GM23338 (cell line): ENCODE measurements around the gene KIRREL3. TPM values are rescaled to one million over a fixed set of nuclear protein-coding genes. Genes with fewer than 3 reads are reported as not detected.

Source experiments
- ATAC-seq: fragments of 200-7000 bp; cut with Tn5 transposase; 3 replicates; pipeline ENCODE4 v1.9.1; 2020
- DNase-seq: peaks from one replicate; pipeline ENCODE4 v3.0.0-alpha.2; 2015; ENCODE audit warnings: low spot score
- H2AFZ ChIP-seq: fragments of 200-600 bp; sonication (generic); 2 replicates; pipeline ENCODE4 v1.8.0; 2016; ENCODE audit warnings: antibody characterized with exemption, mild to moderate bottlenecking, moderate library complexity
- H3F3A ChIP-seq: fragments of 200-600 bp; sonication (generic); replicated peaks from 2 replicates; pipeline ENCODE4 v1.8.0; 2017; ENCODE audit warnings: antibody characterized with exemption, mixed run types, low read depth
- H3K27ac ChIP-seq: fragments of 200-600 bp; sonication (generic); 2 replicates; pipeline ENCODE4 v1.6.1; 2016; ENCODE audit warnings: low read depth
- H3K27me3 ChIP-seq: fragments of 200-600 bp; sonication (generic); 2 replicates; pipeline ENCODE4 v1.8.0; 2016; ENCODE audit warnings: mild to moderate bottlenecking, mixed run types, moderate library complexity; ENCODE audit not compliant: insufficient read depth
- H3K36me3 ChIP-seq: fragments of 200-600 bp; sonication (generic); 2 replicates; pipeline ENCODE4 v1.8.0; 2016; ENCODE audit warnings: mild to moderate bottlenecking; ENCODE audit not compliant: insufficient read depth
- H3K4me1 ChIP-seq: fragments of 200-600 bp; sonication (generic); 2 replicates; pipeline ENCODE4 v1.8.0; 2016; ENCODE audit warnings: mild to moderate bottlenecking, moderate library complexity; ENCODE audit not compliant: insufficient read depth
- H3K4me2 ChIP-seq: fragments of 200-600 bp; sonication (generic); 2 replicates; pipeline ENCODE4 v1.7.1; 2017; ENCODE audit warnings: mixed run types
- H3K4me3 ChIP-seq: fragments of 200-600 bp; sonication (generic); 2 replicates; pipeline ENCODE4 v1.6.1; 2016; ENCODE audit warnings: mixed run types
- H3K79me2 ChIP-seq: fragments of 200-600 bp; sonication (generic); replicated peaks from 2 replicates; pipeline ENCODE4 v1.8.0; 2017; ENCODE audit warnings: mild to moderate bottlenecking; ENCODE audit not compliant: insufficient read depth
- H3K9me2 ChIP-seq: fragments of 200-600 bp; sonication (generic); 2 replicates; pipeline ENCODE4 v1.8.0; 2017; ENCODE audit not compliant: insufficient read depth
- H4K20me1 ChIP-seq: fragments of 200-600 bp; sonication (generic); replicated peaks from 2 replicates; pipeline ENCODE4 v1.8.0; 2017; ENCODE audit warnings: mild to moderate bottlenecking; ENCODE audit not compliant: insufficient read depth
- H3K27ac Mint-ChIP-seq: 2 replicates; pipeline ENCODE4 v1.8.0; 2020; ENCODE audit warnings: inconsistent platforms, mild to moderate bottlenecking, moderate library complexity, mixed read lengths
- H3K27me3 Mint-ChIP-seq: 3 replicates; pipeline ENCODE4 v1.8.0; 2022; ENCODE audit warnings: low read depth, mild to moderate bottlenecking, moderate library complexity, mixed read lengths, inconsistent platforms; ENCODE audit not compliant: insufficient read depth, poor library complexity
- H3K36me3 Mint-ChIP-seq: 3 replicates; pipeline ENCODE4 v1.8.0; 2021; ENCODE audit warnings: low read depth, mild to moderate bottlenecking, inconsistent platforms, moderate library complexity, mixed read lengths
- H3K4me1 Mint-ChIP-seq: 3 replicates; pipeline ENCODE4 v1.8.0; 2020; ENCODE audit warnings: mild to moderate bottlenecking, inconsistent platforms, mixed read lengths
- H3K4me3 Mint-ChIP-seq: 3 replicates; pipeline ENCODE4 v1.8.0; 2021; ENCODE audit warnings: moderate library complexity, mild to moderate bottlenecking, inconsistent platforms, mixed read lengths
- H3K9me3 Mint-ChIP-seq: 3 replicates; pipeline ENCODE4 v1.8.0; 2020; ENCODE audit warnings: moderate library complexity, mild to moderate bottlenecking, inconsistent platforms, mixed read lengths
- EZH2 ChIP-seq: fragments of 200-600 bp; sonication (generic); IDR thresholded peaks from one replicate; pipeline ENCODE4 v1.8.0; 2017; ENCODE audit warnings: antibody characterized with exemption, mild to moderate bottlenecking, low read depth; ENCODE audit not compliant: unreplicated experiment
- JUNB ChIP-seq: IDR thresholded peaks from one replicate; pipeline ENCODE4 v1.6.1; 2016; ENCODE audit warnings: antibody characterized with exemption; ENCODE audit not compliant: unreplicated experiment
- POLR2AphosphoS5 ChIP-seq: IDR thresholded peaks from 2 replicates; pipeline ENCODE4 v1.6.1; 2016; ENCODE audit warnings: antibody characterized with exemption, low read depth
- polyA plus RNA-seq: library from polyadenylated mRNA; unstranded; fragments of >200 nt; fragmentation: Nextera tagmentation; extraction: Ambion mirVana; gene quantifications from 2 replicates; pipeline ENCODE4 v1.2.1, GENCODE V29; 2016
- total RNA-seq: library from RNA; depleted of rRNA; stranded (reverse); fragments of >200 nt; shearing (Covaris generic); gene quantifications from 2 replicates; pipeline ENCODE4 v1.2.3, GENCODE V29; 2014
- TF ChIP-seq, protein P1 (sequence below): IDR thresholded peaks from one replicate; pipeline ENCODE4 v1.6.1; 2018; ENCODE audit warnings: antibody characterized with exemption; ENCODE audit not compliant: unreplicated experiment
- TF ChIP-seq, protein P2 (sequence below): fragments of 250-450 bp; sonication (Bioruptor Pico); IDR thresholded peaks from 2 replicates; pipeline ENCODE4 v1.5.0; 2020; ENCODE audit warnings: mild to moderate bottlenecking, moderate library complexity
- TF ChIP-seq, protein P3 (sequence below), 2 experiments: fragments of 200-600 bp in 1 of 2; sonication (generic) in 1 of 2; conservative IDR thresholded peaks; 2 replicates each; pipeline versions ENCODE4 v1.5.1 to v1.6.1; 2016 to 2017; ENCODE audit warnings: antibody characterized with exemption in 2 of 2, low read depth in 2 of 2, mild to moderate bottlenecking in 2 of 2, moderate library complexity in 1 of 2

The KIRREL3 gene
- total and polyA plus RNA-seq, 2 experiments from 2014 or later, result 0.13 to 1.5 TPM

DNA sequence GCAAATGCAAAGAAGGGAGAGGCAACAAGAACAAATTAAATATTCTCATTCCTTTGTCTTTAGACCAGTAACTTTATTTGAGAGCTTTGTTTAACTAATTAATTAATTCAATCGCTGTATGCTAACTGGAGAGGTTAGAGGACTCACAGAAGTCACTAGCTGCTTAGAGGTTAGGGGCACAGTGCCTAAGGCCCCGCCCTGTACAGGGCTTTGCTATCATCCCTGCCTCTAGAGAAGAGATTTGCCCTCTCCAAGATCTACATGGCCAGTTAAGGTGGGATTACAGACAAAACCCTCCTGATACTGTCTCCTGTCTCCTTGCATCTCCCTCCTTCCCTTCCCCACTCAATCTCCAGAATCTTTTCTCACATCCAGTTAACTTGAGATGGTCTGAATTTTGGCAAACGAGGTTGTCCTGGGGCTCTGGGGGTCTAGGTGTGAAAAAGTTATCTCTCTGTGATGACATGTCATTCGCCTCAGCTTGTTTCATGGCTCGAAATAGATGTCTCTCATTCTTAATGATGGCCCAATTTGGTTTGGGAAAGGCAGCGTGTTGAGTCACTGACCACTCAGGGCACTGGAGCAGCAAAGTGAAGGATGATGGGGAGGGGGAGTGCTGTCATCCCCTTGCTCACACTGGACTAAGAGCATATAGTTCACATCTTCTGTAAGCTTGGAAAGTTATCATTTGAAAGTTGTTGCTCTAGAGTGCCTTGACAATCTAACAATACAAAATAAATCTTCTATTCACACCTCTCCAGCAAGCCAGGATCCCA lies 190.9 kb downstream of the KIRREL3 start (continued):
- TF ChIP-seq, protein P1, sequence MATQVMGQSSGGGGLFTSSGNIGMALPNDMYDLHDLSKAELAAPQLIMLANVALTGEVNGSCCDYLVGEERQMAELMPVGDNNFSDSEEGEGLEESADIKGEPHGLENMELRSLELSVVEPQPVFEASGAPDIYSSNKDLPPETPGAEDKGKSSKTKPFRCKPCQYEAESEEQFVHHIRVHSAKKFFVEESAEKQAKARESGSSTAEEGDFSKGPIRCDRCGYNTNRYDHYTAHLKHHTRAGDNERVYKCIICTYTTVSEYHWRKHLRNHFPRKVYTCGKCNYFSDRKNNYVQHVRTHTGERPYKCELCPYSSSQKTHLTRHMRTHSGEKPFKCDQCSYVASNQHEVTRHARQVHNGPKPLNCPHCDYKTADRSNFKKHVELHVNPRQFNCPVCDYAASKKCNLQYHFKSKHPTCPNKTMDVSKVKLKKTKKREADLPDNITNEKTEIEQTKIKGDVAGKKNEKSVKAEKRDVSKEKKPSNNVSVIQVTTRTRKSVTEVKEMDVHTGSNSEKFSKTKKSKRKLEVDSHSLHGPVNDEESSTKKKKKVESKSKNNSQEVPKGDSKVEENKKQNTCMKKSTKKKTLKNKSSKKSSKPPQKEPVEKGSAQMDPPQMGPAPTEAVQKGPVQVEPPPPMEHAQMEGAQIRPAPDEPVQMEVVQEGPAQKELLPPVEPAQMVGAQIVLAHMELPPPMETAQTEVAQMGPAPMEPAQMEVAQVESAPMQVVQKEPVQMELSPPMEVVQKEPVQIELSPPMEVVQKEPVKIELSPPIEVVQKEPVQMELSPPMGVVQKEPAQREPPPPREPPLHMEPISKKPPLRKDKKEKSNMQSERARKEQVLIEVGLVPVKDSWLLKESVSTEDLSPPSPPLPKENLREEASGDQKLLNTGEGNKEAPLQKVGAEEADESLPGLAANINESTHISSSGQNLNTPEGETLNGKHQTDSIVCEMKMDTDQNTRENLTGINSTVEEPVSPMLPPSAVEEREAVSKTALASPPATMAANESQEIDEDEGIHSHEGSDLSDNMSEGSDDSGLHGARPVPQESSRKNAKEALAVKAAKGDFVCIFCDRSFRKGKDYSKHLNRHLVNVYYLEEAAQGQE, result no peak
- no peak for TF ChIP-seq EZH2

DNA sequence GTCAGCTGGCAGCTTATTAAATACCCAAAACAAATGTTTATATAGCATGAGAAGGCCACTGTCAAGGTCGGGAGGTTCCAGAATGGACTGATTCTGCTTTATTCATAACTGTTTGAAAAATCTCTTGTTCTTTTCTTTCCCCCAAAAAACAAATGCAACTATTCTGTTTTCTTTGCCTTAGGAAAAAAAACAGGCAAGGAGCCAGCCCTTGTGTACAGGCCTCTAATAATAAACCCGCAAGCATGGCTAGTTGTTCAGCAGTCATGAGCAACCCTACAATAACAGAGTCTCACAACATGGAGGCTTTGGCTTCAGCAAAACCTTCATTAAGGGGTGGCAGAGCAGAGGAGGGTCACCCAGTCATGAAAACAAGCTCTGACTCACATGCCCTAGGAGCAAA lies 191.7 kb downstream of the KIRREL3 start:
- TF ChIP-seq POLR2AphosphoS5 (no peak), JUNB (no peak)
- TF ChIP-seq, protein P2, sequence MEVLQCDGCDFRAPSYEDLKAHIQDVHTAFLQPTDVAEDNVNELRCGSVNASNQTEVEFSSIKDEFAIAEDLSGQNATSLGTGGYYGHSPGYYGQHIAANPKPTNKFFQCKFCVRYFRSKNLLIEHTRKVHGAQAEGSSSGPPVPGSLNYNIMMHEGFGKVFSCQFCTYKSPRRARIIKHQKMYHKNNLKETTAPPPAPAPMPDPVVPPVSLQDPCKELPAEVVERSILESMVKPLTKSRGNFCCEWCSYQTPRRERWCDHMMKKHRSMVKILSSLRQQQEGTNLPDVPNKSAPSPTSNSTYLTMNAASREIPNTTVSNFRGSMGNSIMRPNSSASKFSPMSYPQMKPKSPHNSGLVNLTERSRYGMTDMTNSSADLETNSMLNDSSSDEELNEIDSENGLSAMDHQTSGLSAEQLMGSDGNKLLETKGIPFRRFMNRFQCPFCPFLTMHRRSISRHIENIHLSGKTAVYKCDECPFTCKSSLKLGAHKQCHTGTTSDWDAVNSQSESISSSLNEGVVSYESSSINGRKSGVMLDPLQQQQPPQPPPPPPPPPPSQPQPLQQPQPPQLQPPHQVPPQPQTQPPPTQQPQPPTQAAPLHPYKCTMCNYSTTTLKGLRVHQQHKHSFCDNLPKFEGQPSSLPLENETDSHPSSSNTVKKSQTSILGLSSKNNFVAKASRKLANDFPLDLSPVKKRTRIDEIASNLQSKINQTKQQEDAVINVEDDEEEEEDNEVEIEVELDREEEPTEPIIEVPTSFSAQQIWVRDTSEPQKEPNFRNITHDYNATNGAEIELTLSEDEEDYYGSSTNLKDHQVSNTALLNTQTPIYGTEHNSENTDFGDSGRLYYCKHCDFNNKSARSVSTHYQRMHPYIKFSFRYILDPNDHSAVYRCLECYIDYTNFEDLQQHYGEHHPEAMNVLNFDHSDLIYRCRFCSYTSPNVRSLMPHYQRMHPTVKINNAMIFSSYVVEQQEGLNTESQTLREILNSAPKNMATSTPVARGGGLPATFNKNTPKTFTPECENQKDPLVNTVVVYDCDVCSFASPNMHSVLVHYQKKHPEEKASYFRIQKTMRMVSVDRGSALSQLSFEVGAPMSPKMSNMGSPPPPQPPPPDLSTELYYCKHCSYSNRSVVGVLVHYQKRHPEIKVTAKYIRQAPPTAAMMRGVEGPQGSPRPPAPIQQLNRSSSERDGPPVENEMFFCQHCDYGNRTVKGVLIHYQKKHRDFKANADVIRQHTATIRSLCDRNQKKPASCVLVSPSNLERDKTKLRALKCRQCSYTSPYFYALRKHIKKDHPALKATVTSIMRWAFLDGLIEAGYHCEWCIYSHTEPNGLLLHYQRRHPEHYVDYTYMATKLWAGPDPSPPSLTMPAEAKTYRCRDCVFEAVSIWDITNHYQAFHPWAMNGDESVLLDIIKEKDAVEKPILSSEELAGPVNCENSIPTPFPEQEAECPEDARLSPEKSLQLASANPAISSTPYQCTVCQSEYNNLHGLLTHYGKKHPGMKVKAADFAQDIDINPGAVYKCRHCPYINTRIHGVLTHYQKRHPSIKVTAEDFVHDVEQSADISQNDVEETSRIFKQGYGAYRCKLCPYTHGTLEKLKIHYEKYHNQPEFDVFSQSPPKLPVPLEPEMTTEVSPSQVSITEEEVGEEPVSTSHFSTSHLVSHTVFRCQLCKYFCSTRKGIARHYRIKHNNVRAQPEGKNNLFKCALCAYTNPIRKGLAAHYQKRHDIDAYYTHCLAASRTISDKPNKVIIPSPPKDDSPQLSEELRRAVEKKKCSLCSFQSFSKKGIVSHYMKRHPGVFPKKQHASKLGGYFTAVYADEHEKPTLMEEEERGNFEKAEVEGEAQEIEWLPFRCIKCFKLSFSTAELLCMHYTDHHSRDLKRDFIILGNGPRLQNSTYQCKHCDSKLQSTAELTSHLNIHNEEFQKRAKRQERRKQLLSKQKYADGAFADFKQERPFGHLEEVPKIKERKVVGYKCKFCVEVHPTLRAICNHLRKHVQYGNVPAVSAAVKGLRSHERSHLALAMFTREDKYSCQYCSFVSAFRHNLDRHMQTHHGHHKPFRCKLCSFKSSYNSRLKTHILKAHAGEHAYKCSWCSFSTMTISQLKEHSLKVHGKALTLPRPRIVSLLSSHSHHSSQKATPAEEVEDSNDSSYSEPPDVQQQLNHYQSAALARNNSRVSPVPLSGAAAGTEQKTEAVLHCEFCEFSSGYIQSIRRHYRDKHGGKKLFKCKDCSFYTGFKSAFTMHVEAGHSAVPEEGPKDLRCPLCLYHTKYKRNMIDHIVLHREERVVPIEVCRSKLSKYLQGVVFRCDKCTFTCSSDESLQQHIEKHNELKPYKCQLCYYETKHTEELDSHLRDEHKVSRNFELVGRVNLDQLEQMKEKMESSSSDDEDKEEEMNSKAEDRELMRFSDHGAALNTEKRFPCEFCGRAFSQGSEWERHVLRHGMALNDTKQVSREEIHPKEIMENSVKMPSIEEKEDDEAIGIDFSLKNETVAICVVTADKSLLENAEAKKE (CRISPR knock-in tag), result no peak
- TF ChIP-seq, protein P3, sequence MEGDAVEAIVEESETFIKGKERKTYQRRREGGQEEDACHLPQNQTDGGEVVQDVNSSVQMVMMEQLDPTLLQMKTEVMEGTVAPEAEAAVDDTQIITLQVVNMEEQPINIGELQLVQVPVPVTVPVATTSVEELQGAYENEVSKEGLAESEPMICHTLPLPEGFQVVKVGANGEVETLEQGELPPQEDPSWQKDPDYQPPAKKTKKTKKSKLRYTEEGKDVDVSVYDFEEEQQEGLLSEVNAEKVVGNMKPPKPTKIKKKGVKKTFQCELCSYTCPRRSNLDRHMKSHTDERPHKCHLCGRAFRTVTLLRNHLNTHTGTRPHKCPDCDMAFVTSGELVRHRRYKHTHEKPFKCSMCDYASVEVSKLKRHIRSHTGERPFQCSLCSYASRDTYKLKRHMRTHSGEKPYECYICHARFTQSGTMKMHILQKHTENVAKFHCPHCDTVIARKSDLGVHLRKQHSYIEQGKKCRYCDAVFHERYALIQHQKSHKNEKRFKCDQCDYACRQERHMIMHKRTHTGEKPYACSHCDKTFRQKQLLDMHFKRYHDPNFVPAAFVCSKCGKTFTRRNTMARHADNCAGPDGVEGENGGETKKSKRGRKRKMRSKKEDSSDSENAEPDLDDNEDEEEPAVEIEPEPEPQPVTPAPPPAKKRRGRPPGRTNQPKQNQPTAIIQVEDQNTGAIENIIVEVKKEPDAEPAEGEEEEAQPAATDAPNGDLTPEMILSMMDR (conservative IDR thresholded peaks at IDR 0.05; ENCODE audit: low read depth in 2 of 2), result no peak
- DNase-seq (no peak), ATAC-seq (no peak)
- H3K27ac ChIP-seq, result no peak overlapping the region
- H3K4me2 ChIP-seq, result no peak overlapping the region
- H4K20me1 ChIP-seq, result no peaks in the 10 kb centered on the region
- no peaks in the 10 kb centered on the region for H3K27me3 ChIP-seq
- H3K4me3 ChIP-seq, result no peak overlapping the region
- Mint-ChIP-seq H3K27ac (no peak overlapping the region), H3K4me1 (peaks cover 16% of the 10 kb centered on the region), H3K9me3 (no peaks in the 10 kb centered on the region), H3K36me3 (no peaks in the 10 kb centered on the region; the same call in 2 of the 3 replicates), H3K4me3 (no peak overlapping the region), H3K27me3 (peaks cover 2% of the 10 kb centered on the region)
- no peaks in the 10 kb centered on the region for H3K79me2 ChIP-seq
- no peaks in the 10 kb centered on the region; the same call in 1 of the 2 replicates for H3K9me2 ChIP-seq
- no peaks in the 10 kb centered on the region for H3F3A ChIP-seq
- H2AFZ ChIP-seq, result no peak overlapping the region
- no peaks in the 10 kb centered on the region for H3K36me3 ChIP-seq
- peaks cover 4% of the 10 kb centered on the region; the same call in 1 of the 2 replicates for H3K4me1 ChIP-seq
